Thymus (tissue), 11 donors: ENCODE data around the gene TMPRSS11B. TPM values are rescaled to one million over a fixed set of nuclear protein-coding genes. Genes with fewer than 3 reads are reported as not detected.
"Not testable (repeated sequence)": the region's sequence is repeated elsewhere in the genome, so short reads cannot be mapped to it uniquely, and the experiment has no call there.

ENCODE experiments used
- DNase-seq, 9 donors: peaks; one replicate each; pipeline ENCODE4 v3.0.0-alpha.2; 2013; ENCODE audit warnings: low spot score in 9 of 9, low read depth in 6 of 9, missing footprints in 1 of 9
- H3K27ac ChIP-seq, 2 donors: one replicate each; pipeline ENCODE4 v1.5.1; 2013; ENCODE audit warnings: control low read depth in 1 of 2, low read depth in 1 of 2, low read length in 1 of 2, mild to moderate bottlenecking in 1 of 2, moderate library complexity in 1 of 2
- H3K27me3 ChIP-seq, 2 donors: one replicate each; pipeline ENCODE4 v1.5.1; 2013; ENCODE audit warnings: low read length in 1 of 2; ENCODE audit not compliant: control insufficient read depth in 2 of 2, insufficient read depth in 1 of 2
- H3K36me3 ChIP-seq, 2 donors: one replicate each; pipeline ENCODE4 v1.5.1; 2013; ENCODE audit warnings: low read length in 1 of 2, mild to moderate bottlenecking in 1 of 2, moderate library complexity in 1 of 2; ENCODE audit not compliant: control insufficient read depth in 2 of 2, insufficient read depth in 2 of 2
- H3K4me1 ChIP-seq, 2 donors: one replicate each; pipeline ENCODE4 v1.5.1; 2013; ENCODE audit warnings: low read length in 2 of 2; ENCODE audit not compliant: control insufficient read depth in 2 of 2, insufficient read depth in 2 of 2
- H3K4me3 ChIP-seq, 2 donors: one replicate each; pipeline ENCODE4 v1.5.1; 2013; ENCODE audit warnings: low read length in 2 of 2, control low read depth in 1 of 2, mild to moderate bottlenecking in 1 of 2
- H3K9me3 ChIP-seq, 2 donors: one replicate each; pipeline ENCODE4 v1.5.1; 2013; ENCODE audit warnings: low read length in 1 of 2, mild to moderate bottlenecking in 1 of 2; ENCODE audit not compliant: control insufficient read depth in 2 of 2, insufficient read depth in 1 of 2
- WGBS: extraction: QIAGEN DNeasy Blood & Tissue Kit; methylation state at CpG from one replicate; pipeline ENCODE4 v1.1.7; 2013; 5-methylcytosine and 5-hydroxymethylcytosine counted together
- polyA plus RNA-seq: library from polyadenylated mRNA; stranded (reverse); fragments of 200-250 nt; gene quantifications from one replicate; pipeline ENCODE4 v1.2.3, GENCODE V29; 2013
- total RNA-seq: library from RNA; stranded (reverse); fragments of 120-200 nt; gene quantifications from one replicate; pipeline ENCODE4 v1.2.4, GENCODE V29; 2013
- donor health status: healthy.

The TMPRSS11B gene
- total and polyA plus RNA-seq, 2 donors, result 0.05 to 0.75 TPM

- H3K27ac ChIP-seq, result no peak overlapping the region
- H3K4me3 ChIP-seq, result no peak overlapping the region
- 94% methylated on average over 4 of the region's 4 CpGs for WGBS
Measured at GRCh38 chr4:68250151-68250930, 4.8 kb upstream of the TMPRSS11B start.

GRCh38 chr4:68249434-68249833 is 3.9 kb upstream of the TMPRSS11B start:
- Histone ChIP-seq H3K4me3 (no peak overlapping the region), H3K27me3 (no peaks in the 10 kb centered on the region), H3K9me3 (no peaks in the 10 kb centered on the region), H3K36me3 (no peaks in the 10 kb centered on the region), H3K27ac (no peak overlapping the region), H3K4me1 (no peaks in the 10 kb centered on the region)
- no peak for DNase-seq

More at GRCh38 chr4:68250151-68250930, 4.8 kb upstream of the TMPRSS11B start:
- Histone ChIP-seq H3K4me1 (no peaks in the 10 kb centered on the region), H3K9me3 (no peaks in the 10 kb centered on the region), H3K27me3 (no peaks in the 10 kb centered on the region), H3K36me3 (no peaks in the 10 kb centered on the region)
- no peak for DNase-seq

GRCh38 chr4:68240620-68241019 is 4.9 kb downstream of the TMPRSS11B start:
- Histone ChIP-seq H3K27me3 (no peaks in the 10 kb centered on the region), H3K4me1 (no peaks in the 10 kb centered on the region), H3K27ac (no peak overlapping the region), H3K4me3 (no peak overlapping the region), H3K9me3 (no peaks in the 10 kb centered on the region), H3K36me3 (no peaks in the 10 kb centered on the region)
- DNase-seq, result no peak

GRCh38 chr4:68228568-68228967 is 16.9 kb downstream of the TMPRSS11B start:
- H3K9me3 ChIP-seq, result no peaks in the 10 kb centered on the region
- no peak overlapping the region for H3K27ac ChIP-seq
- WGBS, result 74% methylated on average over 1 of the region's 1 CpG
- H3K4me1 ChIP-seq, result no peaks in the 10 kb centered on the region
- H3K4me3 ChIP-seq, result no peak overlapping the region
- no peak for DNase-seq
- no peaks in the 10 kb centered on the region for H3K36me3 ChIP-seq
- H3K27me3 ChIP-seq, result no peaks in the 10 kb centered on the region

- Histone ChIP-seq H3K27me3 (no peaks in the 10 kb centered on the region), H3K4me1 (no peaks in the 10 kb centered on the region), H3K27ac (no peak overlapping the region), H3K4me3 (no peak overlapping the region), H3K36me3 (no peaks in the 10 kb centered on the region), H3K9me3 (no peaks in the 10 kb centered on the region)
- 32% methylated on average over 1 of the region's 1 CpG for WGBS
- no peak for DNase-seq
Measured at GRCh38 chr4:68218044-68218443, 27.4 kb downstream of the TMPRSS11B start.

GRCh38 chr4:68216501-68216900 is 29.0 kb downstream of the TMPRSS11B start:
- Histone ChIP-seq H3K4me3 (no peak overlapping the region), H3K27ac (no peak overlapping the region), H3K36me3 (no peaks in the 10 kb centered on the region), H3K9me3 (no peaks in the 10 kb centered on the region), H3K27me3 (no peaks in the 10 kb centered on the region), H3K4me1 (no peaks in the 10 kb centered on the region)
- no peak for DNase-seq

GRCh38 chr4:68209003-68209402 is 36.5 kb downstream of the TMPRSS11B start:
- Histone ChIP-seq H3K4me3 (no peak overlapping the region), H3K27me3 (no peaks in the 10 kb centered on the region), H3K27ac (no peak overlapping the region), H3K4me1 (no peaks in the 10 kb centered on the region), H3K9me3 (no peaks in the 10 kb centered on the region), H3K36me3 (no peaks in the 10 kb centered on the region)
- no peak for DNase-seq
- 87% methylated on average over 1 of the region's 1 CpG for whole genome bisulfite sequencing

GRCh38 chr4:68194305-68194704 is 51.2 kb downstream of the TMPRSS11B start:
- WGBS, result 96% methylated on average over 5 of the region's 5 CpGs
- not testable (repeated sequence) for H3K4me1 ChIP-seq, H3K36me3 ChIP-seq, DNase-seq, H3K27ac ChIP-seq, H3K9me3 ChIP-seq, H3K4me3 ChIP-seq, H3K27me3 ChIP-seq

DNA sequence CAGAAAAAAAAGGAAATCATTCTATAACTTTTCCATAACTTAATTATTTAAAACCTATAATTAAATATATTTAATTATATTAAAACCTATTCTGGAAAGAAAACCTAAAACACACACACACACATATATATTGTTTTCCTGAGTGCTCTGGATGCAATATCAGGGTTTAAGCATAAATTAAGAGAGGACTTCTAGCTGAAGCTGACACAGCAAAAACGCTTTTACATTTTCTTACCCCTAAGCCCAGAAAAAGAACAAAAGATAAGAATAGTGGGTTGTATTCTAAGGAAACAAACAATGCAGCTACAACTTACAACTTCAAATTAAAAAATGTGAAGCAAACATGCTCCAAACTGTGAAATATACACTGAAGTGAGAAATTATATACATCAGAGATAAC is 52.3 kb downstream of the TMPRSS11B start:
- Histone ChIP-seq H3K27ac (no peak overlapping the region), H3K9me3 (no peaks in the 10 kb centered on the region), H3K4me3 (no peak overlapping the region), H3K36me3 (no peaks in the 10 kb centered on the region), H3K4me1 (no peaks in the 10 kb centered on the region), H3K27me3 (no peaks in the 10 kb centered on the region)
- no peak for DNase-seq
- 96% methylated on average over 1 of the region's 1 CpG for WGBS
